ENCODE results near the gene RFX8.

RFX8 gene

GRCh38 chr2:101348883-101349282 lies 126.0 kb downstream of the RFX8 start:
- TF ChIP-seq, protein P1, sequence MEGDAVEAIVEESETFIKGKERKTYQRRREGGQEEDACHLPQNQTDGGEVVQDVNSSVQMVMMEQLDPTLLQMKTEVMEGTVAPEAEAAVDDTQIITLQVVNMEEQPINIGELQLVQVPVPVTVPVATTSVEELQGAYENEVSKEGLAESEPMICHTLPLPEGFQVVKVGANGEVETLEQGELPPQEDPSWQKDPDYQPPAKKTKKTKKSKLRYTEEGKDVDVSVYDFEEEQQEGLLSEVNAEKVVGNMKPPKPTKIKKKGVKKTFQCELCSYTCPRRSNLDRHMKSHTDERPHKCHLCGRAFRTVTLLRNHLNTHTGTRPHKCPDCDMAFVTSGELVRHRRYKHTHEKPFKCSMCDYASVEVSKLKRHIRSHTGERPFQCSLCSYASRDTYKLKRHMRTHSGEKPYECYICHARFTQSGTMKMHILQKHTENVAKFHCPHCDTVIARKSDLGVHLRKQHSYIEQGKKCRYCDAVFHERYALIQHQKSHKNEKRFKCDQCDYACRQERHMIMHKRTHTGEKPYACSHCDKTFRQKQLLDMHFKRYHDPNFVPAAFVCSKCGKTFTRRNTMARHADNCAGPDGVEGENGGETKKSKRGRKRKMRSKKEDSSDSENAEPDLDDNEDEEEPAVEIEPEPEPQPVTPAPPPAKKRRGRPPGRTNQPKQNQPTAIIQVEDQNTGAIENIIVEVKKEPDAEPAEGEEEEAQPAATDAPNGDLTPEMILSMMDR (IDR thresholded peaks at IDR 0.05; ENCODE audit: insufficient read depth, low read depth, low read length, missing control alignments): no peak
- no peak for DNase-seq (ENCODE audit: low read depth)
- H3K4me3 ChIP-seq (ENCODE audit: low read depth, low read length): no peak overlapping the region

All from GM12865 (cell line).